Sigmoid colon (tissue), 3 donors: ENCODE measurements around the gene P2RX3.

ENCODE experiments used
- POLR2A ChIP-seq, 2 donors: fragments of 450-650 bp; IDR thresholded peaks; one replicate each; pipeline ENCODE4 v1.6.1; 2016; ENCODE audit warnings: antibody characterized with exemption in 2 of 2, mild to moderate bottlenecking in 2 of 2, moderate library complexity in 2 of 2
- TF ChIP-seq, protein P1 (sequence below), 4 experiments: fragments of 450-650 bp in 3 of 4; fragments of 200-600 bp in 1 of 4; IDR thresholded peaks; one replicate each; pipeline ENCODE4 v1.5.1; 2016 to 2019; ENCODE audit warnings: antibody characterized with exemption in 4 of 4, mild to moderate bottlenecking in 3 of 4, moderate library complexity in 2 of 4

DNA sequence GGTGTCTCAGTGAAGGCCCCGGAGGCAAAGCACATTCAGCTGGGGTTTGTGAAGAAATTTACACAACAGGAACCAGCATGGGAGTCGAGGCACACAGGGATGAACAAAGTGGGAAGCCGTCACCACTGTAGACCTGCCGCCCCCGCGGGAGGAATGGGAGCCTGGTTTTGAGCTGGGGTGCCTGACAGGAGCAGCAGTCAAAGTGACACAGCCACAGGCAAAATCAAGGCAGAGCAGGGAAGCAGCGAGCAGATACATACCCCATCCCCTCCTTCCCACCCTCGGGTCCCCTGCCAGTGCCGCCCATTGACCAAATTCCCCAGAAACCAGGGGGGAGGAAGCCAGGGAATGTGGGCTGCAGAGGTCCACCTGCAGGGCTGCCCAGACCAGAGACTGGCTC lies 20.8 kb downstream of the P2RX3 start:
- TF ChIP-seq, protein P1, sequence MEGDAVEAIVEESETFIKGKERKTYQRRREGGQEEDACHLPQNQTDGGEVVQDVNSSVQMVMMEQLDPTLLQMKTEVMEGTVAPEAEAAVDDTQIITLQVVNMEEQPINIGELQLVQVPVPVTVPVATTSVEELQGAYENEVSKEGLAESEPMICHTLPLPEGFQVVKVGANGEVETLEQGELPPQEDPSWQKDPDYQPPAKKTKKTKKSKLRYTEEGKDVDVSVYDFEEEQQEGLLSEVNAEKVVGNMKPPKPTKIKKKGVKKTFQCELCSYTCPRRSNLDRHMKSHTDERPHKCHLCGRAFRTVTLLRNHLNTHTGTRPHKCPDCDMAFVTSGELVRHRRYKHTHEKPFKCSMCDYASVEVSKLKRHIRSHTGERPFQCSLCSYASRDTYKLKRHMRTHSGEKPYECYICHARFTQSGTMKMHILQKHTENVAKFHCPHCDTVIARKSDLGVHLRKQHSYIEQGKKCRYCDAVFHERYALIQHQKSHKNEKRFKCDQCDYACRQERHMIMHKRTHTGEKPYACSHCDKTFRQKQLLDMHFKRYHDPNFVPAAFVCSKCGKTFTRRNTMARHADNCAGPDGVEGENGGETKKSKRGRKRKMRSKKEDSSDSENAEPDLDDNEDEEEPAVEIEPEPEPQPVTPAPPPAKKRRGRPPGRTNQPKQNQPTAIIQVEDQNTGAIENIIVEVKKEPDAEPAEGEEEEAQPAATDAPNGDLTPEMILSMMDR (IDR thresholded peaks at IDR 0.05): no peak
- TF ChIP-seq POLR2A (IDR thresholded peaks at IDR 0.05): no peak
